ENCODE results near the gene ARMC6. TPM values are rescaled to one million over a fixed set of nuclear protein-coding genes. Genes with fewer than 3 reads are reported as not detected.

ARMC6 gene
- total RNA-seq, result 37.9 and 38.0 TPM in 2 replicates

GRCh38 chr19:19033426-19034203 lies at the start of gene ARMC6, which contains the start of gene SUGP2:
Gene ARMC6 (plus strand): TSS chr19:19033603. CDS start chr19:19034210, 607 bp downstream.
Gene SUGP2 (minus strand): TSS chr19:19033517. CDS start chr19:19031071, 2,446 bp downstream.

DNA sequence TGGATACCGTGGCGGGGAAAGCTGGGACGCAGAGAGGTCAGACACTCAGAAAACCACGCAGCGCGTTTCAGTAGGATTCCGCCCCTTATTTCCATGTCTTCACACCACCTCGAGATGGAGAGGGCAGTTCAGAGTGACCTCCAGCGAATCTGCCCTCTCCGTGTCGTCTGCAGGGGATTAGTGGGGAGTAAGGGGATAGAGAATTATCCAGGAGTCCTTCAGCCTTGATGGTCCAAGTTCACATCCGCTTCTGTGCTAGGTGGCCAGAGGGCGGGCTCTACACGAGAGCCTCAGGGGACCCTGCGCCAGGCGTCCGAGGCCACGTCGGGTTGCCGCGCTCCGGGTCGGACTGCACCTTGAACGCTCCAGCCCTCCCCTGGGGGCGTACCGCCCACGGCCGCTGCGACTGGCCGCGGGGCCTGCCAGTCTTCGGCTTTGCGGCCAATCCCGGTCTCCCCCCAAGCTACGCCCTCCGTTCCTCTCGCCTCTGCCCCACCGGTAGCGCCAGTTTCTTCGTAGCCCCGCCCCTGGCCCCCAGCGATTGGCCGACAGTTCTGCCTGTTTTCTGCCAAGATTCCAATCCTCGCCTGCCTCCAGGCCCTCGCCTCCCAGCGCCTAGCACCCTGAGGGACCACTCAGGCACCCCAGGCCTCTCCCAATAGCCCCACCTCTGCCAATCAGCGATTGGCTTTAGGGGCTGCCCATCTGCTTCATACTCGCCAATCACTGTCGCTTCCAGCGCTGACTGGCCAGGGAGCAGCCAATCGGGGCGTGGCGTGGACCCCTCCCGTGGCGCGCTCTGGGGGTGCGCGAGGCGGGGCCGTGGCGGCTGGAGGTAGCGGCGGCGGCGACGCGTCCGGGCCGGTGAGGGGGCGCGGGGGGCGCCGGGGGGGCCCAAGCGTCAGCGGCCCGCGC lies 30.0 kb downstream of the ARMC6 start, which contains the start of gene SLC25A42:
SLC25A42 (plus strand) TSS at position 812 of the 915 bp plus-strand sequence. CDS start 32,131 bp downstream, outside the sequence.

Other genes starting within 250 kb of the ARMC6 start
- gene COMP, start 242.3 kb upstream of the ARMC6 start, total RNA-seq, result 0.32 and 0.49 TPM in 2 replicates
- gene UPF1, start 201.6 kb upstream of the ARMC6 start, total RNA-seq, result 61.6 and 84.5 TPM in 2 replicates
- 0.49 and 0.65 TPM in 2 replicates for gene CERS1, start 137.4 kb upstream of the ARMC6 start, total RNA-seq
- gene COPE, start 114.2 kb upstream of the ARMC6 start, total RNA-seq, result 182 and 238 TPM in 2 replicates
- gene DDX49, start 113.9 kb upstream of the ARMC6 start, total RNA-seq, result 42.8 and 44.3 TPM in 2 replicates
- gene HOMER3, start 92.4 kb upstream of the ARMC6 start, total RNA-seq, result 107 and 136 TPM in 2 replicates
- 39.1 and 42.2 TPM in 2 replicates for gene SUGP2, start 86 bp upstream of the ARMC6 start, total RNA-seq
- 8.9 and 12.8 TPM in 2 replicates for gene SLC25A42, start 30.4 kb downstream of the ARMC6 start, total RNA-seq
- gene TMEM161A, start 104.9 kb downstream of the ARMC6 start, total RNA-seq, result 14.3 and 15.3 TPM in 2 replicates
- gene MEF2B, start 136.7 kb downstream of the ARMC6 start, total RNA-seq, result not detected in 2 replicates
- gene BORCS8, start 158.5 kb downstream of the ARMC6 start, total RNA-seq, result 15.4 and 15.9 TPM in 2 replicates
- 37.6 and 38.1 TPM in 2 replicates for gene RFXANK, start 158.7 kb downstream of the ARMC6 start, total RNA-seq
- gene NR2C2AP, start 169.8 kb downstream of the ARMC6 start, total RNA-seq, result 3.0 and 4.4 TPM in 2 replicates
- gene NCAN, start 178.4 kb downstream of the ARMC6 start, total RNA-seq, result under 0.01 TPM in 1 of 2 replicates, not detected in the other
- gene TM6SF2, start 239.7 kb downstream of the ARMC6 start, total RNA-seq, result 0.32 and 0.36 TPM in 2 replicates

Data from hair follicle dermal papilla cell (primary cell).